HEK293 (cell line): Measurements from ENCODE around the gene CDC37L1.

ENCODE experiments used
- BCL11A ChIP-seq: fragments of 450-650 bp; formaldehyde crosslinking; IDR thresholded peaks from 2 replicates; pipeline ENCODE4 v1.5.1; 2016; ENCODE audit warnings: low read depth, missing biosample characterization, missing genetic modification characterization
- GLIS1 ChIP-seq: fragments of 450-650 bp; formaldehyde crosslinking; IDR thresholded peaks from 2 replicates; pipeline ENCODE4 v1.5.1; 2016; ENCODE audit warnings: missing biosample characterization, missing genetic modification characterization
- KLF16 ChIP-seq: fragments of 450-650 bp; formaldehyde crosslinking; IDR thresholded peaks from 2 replicates; pipeline ENCODE4 v1.5.1; 2017; ENCODE audit warnings: missing biosample characterization, missing genetic modification characterization
- REST ChIP-seq: fragments of 450-650 bp; formaldehyde crosslinking; IDR thresholded peaks from 2 replicates; pipeline ENCODE4 v1.5.1; 2016; ENCODE audit warnings: missing biosample characterization, missing genetic modification characterization
- YY1 ChIP-seq: fragments of 450-650 bp; formaldehyde crosslinking; IDR thresholded peaks from 2 replicates; pipeline ENCODE4 v1.5.1; 2018; ENCODE audit warnings: missing biosample characterization, missing genetic modification characterization
- ZNF114 ChIP-seq: fragments of 450-650 bp; formaldehyde crosslinking; IDR thresholded peaks from 2 replicates; pipeline ENCODE4 v1.5.0; 2017; ENCODE audit warnings: missing biosample characterization, missing genetic modification characterization
- ZNF707 ChIP-seq: fragments of 450-650 bp; formaldehyde crosslinking; IDR thresholded peaks from 2 replicates; pipeline ENCODE4 v1.5.1; 2016; ENCODE audit warnings: missing biosample characterization, missing genetic modification characterization
- ZNF777 ChIP-seq: fragments of 450-650 bp; formaldehyde crosslinking; IDR thresholded peaks from 2 replicates; pipeline ENCODE4 v1.5.1; 2017; ENCODE audit warnings: missing biosample characterization, missing genetic modification characterization, borderline replicate concordance
- TF ChIP-seq, protein P1 (sequence below): fragments of 450-650 bp; formaldehyde crosslinking; IDR thresholded peaks from 2 replicates; pipeline ENCODE4 v1.5.1; 2016; ENCODE audit warnings: missing biosample characterization, missing genetic modification characterization
- TF ChIP-seq, protein P2 (sequence below): fragments of 450-650 bp; formaldehyde crosslinking; IDR thresholded peaks from 2 replicates; pipeline ENCODE4 v1.5.1; 2016; ENCODE audit warnings: missing biosample characterization, missing genetic modification characterization, low read depth

GRCh38 chr9:4701526-4701925 lies 22.2 kb downstream of the CDC37L1 start:
- TF ChIP-seq ZNF114 (tag by site-specific recombination), result no peak
- TF ChIP-seq, protein P1, sequence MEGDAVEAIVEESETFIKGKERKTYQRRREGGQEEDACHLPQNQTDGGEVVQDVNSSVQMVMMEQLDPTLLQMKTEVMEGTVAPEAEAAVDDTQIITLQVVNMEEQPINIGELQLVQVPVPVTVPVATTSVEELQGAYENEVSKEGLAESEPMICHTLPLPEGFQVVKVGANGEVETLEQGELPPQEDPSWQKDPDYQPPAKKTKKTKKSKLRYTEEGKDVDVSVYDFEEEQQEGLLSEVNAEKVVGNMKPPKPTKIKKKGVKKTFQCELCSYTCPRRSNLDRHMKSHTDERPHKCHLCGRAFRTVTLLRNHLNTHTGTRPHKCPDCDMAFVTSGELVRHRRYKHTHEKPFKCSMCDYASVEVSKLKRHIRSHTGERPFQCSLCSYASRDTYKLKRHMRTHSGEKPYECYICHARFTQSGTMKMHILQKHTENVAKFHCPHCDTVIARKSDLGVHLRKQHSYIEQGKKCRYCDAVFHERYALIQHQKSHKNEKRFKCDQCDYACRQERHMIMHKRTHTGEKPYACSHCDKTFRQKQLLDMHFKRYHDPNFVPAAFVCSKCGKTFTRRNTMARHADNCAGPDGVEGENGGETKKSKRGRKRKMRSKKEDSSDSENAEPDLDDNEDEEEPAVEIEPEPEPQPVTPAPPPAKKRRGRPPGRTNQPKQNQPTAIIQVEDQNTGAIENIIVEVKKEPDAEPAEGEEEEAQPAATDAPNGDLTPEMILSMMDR (tag by site-specific recombination), result no peak
- TF ChIP-seq BCL11A (tag by site-specific recombination), result no peak
- no peak for TF ChIP-seq REST (tag by site-specific recombination)
- TF ChIP-seq ZNF777 (tag by site-specific recombination), result no peak
- TF ChIP-seq YY1 (tag by site-specific recombination), result no peak
- TF ChIP-seq ZNF707 (tag by site-specific recombination), result no peak
- no peak for TF ChIP-seq GLIS1 (tag by site-specific recombination)
- TF ChIP-seq KLF16 (tag by site-specific recombination), result no peak
- TF ChIP-seq, protein P2, sequence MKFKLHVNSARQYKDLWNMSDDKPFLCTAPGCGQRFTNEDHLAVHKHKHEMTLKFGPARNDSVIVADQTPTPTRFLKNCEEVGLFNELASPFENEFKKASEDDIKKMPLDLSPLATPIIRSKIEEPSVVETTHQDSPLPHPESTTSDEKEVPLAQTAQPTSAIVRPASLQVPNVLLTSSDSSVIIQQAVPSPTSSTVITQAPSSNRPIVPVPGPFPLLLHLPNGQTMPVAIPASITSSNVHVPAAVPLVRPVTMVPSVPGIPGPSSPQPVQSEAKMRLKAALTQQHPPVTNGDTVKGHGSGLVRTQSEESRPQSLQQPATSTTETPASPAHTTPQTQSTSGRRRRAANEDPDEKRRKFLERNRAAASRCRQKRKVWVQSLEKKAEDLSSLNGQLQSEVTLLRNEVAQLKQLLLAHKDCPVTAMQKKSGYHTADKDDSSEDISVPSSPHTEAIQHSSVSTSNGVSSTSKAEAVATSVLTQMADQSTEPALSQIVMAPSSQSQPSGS (tag by site-specific recombination), result no peak
